Memory B cell (primary cell): Measurements from ENCODE around the gene CPA1.

ENCODE experiments used
- ATAC-seq: fragments of 150-1000 bp; cut with Tn5 transposase; 2 replicates; pipeline ENCODE4 v1.10.0; 2021; ENCODE audit warnings: low read depth, mild to moderate bottlenecking, moderate library complexity
- DNase-seq, 2 donors: peaks; one replicate each; pipeline ENCODE4 v3.0.0; 2022; ENCODE audit warnings: low spot score in 2 of 2
- H3K27ac Mint-ChIP-seq: one replicate; pipeline ENCODE4 v1.8.0; 2022; ENCODE audit warnings: mild to moderate bottlenecking, moderate library complexity, mixed read lengths
- H3K27me3 Mint-ChIP-seq: one replicate; pipeline ENCODE4 v1.8.0; 2022; ENCODE audit warnings: mixed read lengths
- H3K36me3 Mint-ChIP-seq: one replicate; pipeline ENCODE4 v1.8.0; 2022; ENCODE audit warnings: mild to moderate bottlenecking, mixed read lengths
- H3K4me1 Mint-ChIP-seq: one replicate; pipeline ENCODE4 v1.8.0; 2022; ENCODE audit warnings: mixed read lengths
- H3K4me3 Mint-ChIP-seq: one replicate; pipeline ENCODE4 v1.8.0; 2022; ENCODE audit warnings: mild to moderate bottlenecking, moderate library complexity, mixed read lengths
- H3K9me3 Mint-ChIP-seq: one replicate; pipeline ENCODE4 v1.8.0; 2022; ENCODE audit warnings: mixed read lengths

Gene CPA1

DNA sequence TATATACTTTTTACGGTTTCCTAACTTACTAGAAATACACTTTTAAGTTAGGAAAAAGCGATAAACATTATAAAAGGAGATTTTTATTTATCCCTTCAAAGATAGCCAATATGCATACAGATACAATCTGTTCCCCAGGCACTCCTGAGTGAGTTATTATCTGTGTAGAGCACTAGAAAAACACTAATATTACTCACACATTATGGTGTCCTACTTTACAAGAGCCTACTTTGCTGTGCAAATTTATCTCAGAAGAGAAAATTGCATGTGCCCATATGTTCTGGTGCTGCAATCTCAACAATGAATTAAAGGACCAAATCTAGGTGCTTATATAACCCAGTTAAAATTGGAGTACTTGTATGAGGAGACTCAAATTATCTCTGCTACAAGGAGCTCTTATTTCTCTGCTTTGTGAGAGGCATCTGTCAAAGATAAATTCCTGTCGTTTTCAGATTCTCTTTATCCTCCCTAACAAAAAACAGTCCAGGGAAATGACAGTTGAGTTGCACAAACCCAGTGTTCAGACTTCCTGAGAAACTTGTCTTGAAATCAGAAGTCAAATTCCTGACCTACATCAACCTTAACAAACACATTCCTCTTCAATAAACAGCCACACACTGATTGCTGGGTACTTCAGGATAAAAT, 28.9 kb downstream of the CPA1 start:
- H3K27ac Mint-ChIP-seq, result no peak overlapping the region
- DNase-seq (no peak), ATAC-seq (no peak)
- peaks cover 2% of the 10 kb centered on the region for H3K36me3 Mint-ChIP-seq
- no peaks in the 10 kb centered on the region for H3K4me1 Mint-ChIP-seq
- H3K4me3 Mint-ChIP-seq, result no peak overlapping the region
- H3K9me3 Mint-ChIP-seq, result no peaks in the 10 kb centered on the region
- H3K27me3 Mint-ChIP-seq, result no peaks in the 10 kb centered on the region

GRCh38 chr7:130409712-130410072, 29.4 kb downstream of the CPA1 start:
- ATAC-seq, result no peak
- Mint-ChIP-seq H3K4me1 (no peaks in the 10 kb centered on the region), H3K9me3 (no peaks in the 10 kb centered on the region), H3K27me3 (no peaks in the 10 kb centered on the region), H3K36me3 (peaks cover 2% of the 10 kb centered on the region), H3K4me3 (no peak overlapping the region), H3K27ac (no peak overlapping the region)
- DNase-seq, result no peak

DNA sequence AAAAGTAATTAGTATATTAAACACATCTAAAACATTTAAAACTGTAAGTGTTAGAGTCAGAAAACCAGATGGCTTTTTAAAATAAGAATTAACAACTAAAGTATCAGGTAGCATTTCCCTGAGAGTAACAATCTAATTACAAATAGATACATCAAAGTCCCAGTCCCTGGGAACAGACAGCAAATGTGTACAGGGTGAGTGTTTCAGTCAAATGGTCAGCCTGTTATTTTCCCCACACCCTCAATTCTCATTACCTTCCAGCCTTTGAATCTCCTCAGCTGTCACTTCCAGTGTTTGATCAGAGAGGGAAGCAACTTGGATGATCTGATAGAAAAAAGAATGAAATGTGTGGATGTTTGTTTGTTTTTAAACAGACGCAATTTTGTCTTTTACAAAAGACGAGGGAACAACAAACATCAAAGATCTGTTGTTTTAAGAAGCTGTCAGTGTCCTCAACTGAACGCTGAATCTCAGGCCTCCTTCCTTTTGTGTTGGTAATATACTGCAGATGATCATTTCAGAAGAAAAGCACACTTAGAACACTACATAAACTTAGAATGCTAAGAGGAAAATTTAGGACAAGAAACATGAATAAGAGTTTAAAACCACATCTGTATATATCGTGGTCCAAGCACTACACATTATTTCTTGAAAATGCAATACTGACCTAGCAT, 30.7 kb downstream of the CPA1 start:
- DNase-seq (no peak), ATAC-seq (no peak)
- no peak overlapping the region for H3K4me3 Mint-ChIP-seq
- H3K36me3 Mint-ChIP-seq, result peaks cover 2% of the 10 kb centered on the region
- H3K4me1 Mint-ChIP-seq, result peaks cover 4% of the 10 kb centered on the region
- H3K27me3 Mint-ChIP-seq, result no peaks in the 10 kb centered on the region
- H3K9me3 Mint-ChIP-seq, result no peaks in the 10 kb centered on the region
- no peak overlapping the region for H3K27ac Mint-ChIP-seq

DNA sequence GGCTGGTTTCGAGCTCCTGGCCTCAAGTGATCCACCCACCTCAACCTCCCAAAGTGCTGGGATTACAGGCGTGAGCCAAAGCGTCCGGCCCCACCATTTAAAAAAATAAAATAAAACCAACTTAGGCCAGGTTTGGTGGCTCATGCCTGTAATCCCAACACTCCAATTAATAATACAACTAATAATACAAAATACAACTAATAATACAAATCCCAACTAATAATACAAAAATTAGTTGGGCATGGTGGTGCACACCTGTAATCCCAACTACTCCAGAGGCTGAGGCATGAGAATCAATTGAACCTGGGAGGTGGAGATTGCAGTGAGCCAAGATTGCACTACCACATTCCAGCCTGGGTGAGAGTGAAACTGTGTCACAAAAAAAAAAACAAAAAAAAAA, 32.9 kb downstream of the CPA1 start:
- DNase-seq, result no peak
- ATAC-seq, result no peak
- Mint-ChIP-seq H3K4me3 (no peak overlapping the region), H3K36me3 (peaks cover 2% of the 10 kb centered on the region), H3K27ac (no peak overlapping the region), H3K4me1 (peaks cover 4% of the 10 kb centered on the region), H3K27me3 (no peaks in the 10 kb centered on the region), H3K9me3 (no peaks in the 10 kb centered on the region)

- Mint-ChIP-seq H3K27me3 (no peaks in the 10 kb centered on the region), H3K4me1 (peaks cover 4% of the 10 kb centered on the region), H3K4me3 (no peak overlapping the region), H3K27ac (no peak overlapping the region), H3K36me3 (peaks cover 6% of the 10 kb centered on the region), H3K9me3 (no peaks in the 10 kb centered on the region)
- DNase-seq, result no peak
- no peak for ATAC-seq
Observed at GRCh38 chr7:130415006-130415405, 34.7 kb downstream of the CPA1 start.

DNA sequence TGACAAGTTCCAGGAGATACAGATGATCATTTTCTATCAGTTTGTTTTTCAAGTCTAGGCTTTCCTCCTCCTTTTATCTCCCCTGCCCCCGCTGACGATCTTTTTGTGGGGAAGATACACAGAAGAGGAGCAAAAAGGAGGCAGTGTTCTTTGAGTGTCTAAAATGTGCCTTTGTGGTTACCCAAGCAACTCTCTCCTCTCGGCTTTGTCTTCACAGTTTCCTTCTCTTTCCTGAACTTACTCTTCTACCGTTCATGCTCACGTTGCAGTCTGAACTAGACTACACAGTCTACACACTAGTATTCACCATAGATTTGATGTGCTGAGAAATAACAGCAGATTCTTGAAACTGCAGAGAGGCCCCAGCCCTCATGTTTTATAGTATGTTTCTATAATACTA, 36.9 kb downstream of the CPA1 start:
- Mint-ChIP-seq H3K27ac (no peak overlapping the region), H3K4me1 (peaks cover 4% of the 10 kb centered on the region), H3K4me3 (no peak overlapping the region), H3K9me3 (no peaks in the 10 kb centered on the region), H3K36me3 (peaks cover 4% of the 10 kb centered on the region), H3K27me3 (no peaks in the 10 kb centered on the region)
- no peak for ATAC-seq
- no peak for DNase-seq

DNA sequence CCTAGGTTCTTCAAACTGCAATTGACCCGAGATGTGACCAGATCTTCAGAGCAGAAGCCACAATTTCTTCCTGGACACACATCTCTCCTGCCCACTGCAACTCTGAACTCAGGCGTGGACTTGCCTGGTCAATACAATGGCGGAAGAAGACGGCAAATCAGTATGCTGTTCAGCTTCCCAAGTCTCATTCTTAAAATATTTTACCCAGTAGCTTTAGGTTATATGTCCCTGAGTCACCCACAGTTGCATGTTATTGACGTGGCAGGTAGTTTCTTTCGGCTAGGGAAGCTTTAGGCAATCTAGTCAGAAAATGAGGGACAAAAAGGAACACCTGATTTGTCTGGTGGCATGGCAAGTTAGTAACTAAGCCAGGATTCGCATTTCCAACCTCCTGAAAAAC, 38.0 kb downstream of the CPA1 start:
- H3K27me3 Mint-ChIP-seq, result no peaks in the 10 kb centered on the region
- ATAC-seq (no peak), DNase-seq (no peak)
- H3K4me1 Mint-ChIP-seq, result peaks cover 4% of the 10 kb centered on the region
- H3K4me3 Mint-ChIP-seq, result no peak overlapping the region
- no peaks in the 10 kb centered on the region for H3K9me3 Mint-ChIP-seq
- no peak overlapping the region for H3K27ac Mint-ChIP-seq
- peaks cover 4% of the 10 kb centered on the region for H3K36me3 Mint-ChIP-seq

DNA sequence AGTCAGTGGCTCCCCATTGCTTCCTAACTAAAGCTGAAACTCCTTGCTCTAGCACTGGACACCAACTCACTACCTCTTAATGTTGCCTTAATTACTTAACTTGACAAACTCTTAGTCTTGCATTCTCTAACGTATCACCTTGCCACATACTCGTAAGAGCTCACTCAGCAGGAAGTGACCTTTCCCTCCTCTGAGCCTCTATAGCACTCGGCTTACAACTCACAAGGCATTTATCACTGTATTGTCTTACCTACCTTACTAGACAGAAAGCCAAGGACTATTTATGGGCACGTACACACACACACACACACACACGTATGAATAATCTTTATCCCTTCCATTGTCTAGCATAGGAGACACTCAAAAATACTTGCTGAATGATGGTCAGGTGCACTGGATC, 39.4 kb downstream of the CPA1 start:
- peaks cover 4% of the 10 kb centered on the region for H3K4me1 Mint-ChIP-seq
- H3K27me3 Mint-ChIP-seq, result no peaks in the 10 kb centered on the region
- DNase-seq (no peak), ATAC-seq (no peak)
- no peaks in the 10 kb centered on the region for H3K9me3 Mint-ChIP-seq
- peaks cover 4% of the 10 kb centered on the region for H3K36me3 Mint-ChIP-seq
- no peak overlapping the region for H3K27ac Mint-ChIP-seq
- no peak overlapping the region for H3K4me3 Mint-ChIP-seq

DNA sequence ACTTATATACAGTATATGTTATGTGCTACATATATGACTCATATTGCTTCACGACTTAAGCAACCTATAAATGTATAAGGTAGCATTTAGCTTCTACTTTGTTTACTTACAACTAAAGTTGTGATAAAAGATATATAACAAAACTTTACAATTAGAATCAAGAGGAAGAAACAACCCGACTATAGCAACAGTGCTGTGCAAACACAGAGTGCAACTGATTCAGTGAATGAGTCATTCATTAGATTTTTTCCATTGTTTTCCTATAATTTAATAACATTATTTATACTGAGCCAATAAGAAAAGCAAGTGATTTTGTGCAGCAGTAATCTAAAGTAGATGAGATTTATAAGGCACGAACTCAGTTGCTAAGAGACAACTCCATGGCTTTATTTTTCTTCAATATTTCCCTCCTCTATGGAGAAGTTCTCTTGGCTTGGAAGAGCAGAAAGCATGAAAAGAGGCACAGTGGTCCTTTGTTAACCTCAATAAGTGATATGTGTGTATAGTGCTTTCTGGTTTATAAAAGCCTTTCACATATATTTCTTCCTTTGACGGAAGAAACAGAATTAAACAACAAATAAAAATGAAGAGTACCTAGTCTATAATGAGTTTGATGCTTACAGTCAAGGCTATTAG, 40.8 kb downstream of the CPA1 start:
- no peak overlapping the region for H3K4me3 Mint-ChIP-seq
- no peaks in the 10 kb centered on the region for H3K9me3 Mint-ChIP-seq
- ATAC-seq (no peak), DNase-seq (no peak)
- no peak overlapping the region for H3K27ac Mint-ChIP-seq
- H3K4me1 Mint-ChIP-seq, result no peaks in the 10 kb centered on the region
- peaks cover 4% of the 10 kb centered on the region for H3K36me3 Mint-ChIP-seq
- H3K27me3 Mint-ChIP-seq, result no peaks in the 10 kb centered on the region

DNA sequence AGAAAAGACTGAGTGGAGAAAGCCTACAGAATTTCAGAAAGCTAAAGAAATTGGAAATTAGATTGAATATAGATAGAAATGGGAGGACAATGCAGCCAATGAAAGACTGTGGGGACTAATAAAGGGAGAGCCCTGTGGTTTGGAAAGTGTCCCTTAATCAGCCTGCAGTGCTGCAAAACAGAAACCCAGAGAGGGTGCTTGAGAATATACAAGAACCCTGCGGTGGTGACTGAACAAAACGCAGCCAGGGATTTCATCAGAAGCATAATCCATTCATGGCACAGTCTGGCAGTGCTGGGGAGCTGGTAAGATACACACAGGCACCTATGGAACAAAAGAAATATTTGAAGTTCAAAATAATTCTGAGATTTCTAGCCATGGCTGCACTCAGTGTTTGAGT, 41.4 kb downstream of the CPA1 start:
- no peaks in the 10 kb centered on the region for H3K9me3 Mint-ChIP-seq
- no peaks in the 10 kb centered on the region for H3K27me3 Mint-ChIP-seq
- H3K4me3 Mint-ChIP-seq, result no peak overlapping the region
- no peak overlapping the region for H3K27ac Mint-ChIP-seq
- ATAC-seq, result no peak
- H3K4me1 Mint-ChIP-seq, result no peaks in the 10 kb centered on the region
- peaks cover 4% of the 10 kb centered on the region for H3K36me3 Mint-ChIP-seq
- DNase-seq, result no peak

DNA sequence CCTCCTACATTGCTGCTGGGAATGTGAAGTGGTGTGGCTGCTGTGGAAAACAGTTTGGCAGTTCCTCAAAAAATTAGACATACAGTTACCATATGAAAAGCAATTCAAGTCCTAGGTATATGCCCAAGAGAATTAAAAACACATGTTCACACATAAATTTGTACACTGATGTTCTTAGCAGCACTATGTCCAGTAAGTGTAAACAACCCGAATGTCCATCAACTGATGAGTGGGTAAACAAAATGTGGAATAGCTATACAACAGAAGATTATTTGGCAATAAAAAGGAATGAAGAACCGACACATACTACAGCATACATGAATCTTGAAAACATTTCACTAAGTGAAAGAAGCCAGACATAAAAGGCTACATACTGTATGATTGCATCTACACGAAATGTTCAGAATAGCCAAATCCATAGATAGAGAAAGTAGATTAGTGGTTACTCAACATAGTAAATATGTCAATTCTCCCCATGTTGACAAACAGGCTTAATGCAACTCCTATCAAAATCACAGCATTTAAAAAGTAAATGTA, 43.3 kb downstream of the CPA1 start:
- Mint-ChIP-seq H3K27me3 (no peaks in the 10 kb centered on the region), H3K4me3 (no peak overlapping the region), H3K36me3 (peaks cover 4% of the 10 kb centered on the region), H3K4me1 (no peaks in the 10 kb centered on the region), H3K27ac (no peak overlapping the region), H3K9me3 (no peaks in the 10 kb centered on the region)
- DNase-seq (no peak), ATAC-seq (no peak)

GRCh38 chr7:130425796-130426195, 45.5 kb downstream of the CPA1 start:
- H3K27me3 Mint-ChIP-seq, result no peaks in the 10 kb centered on the region
- H3K36me3 Mint-ChIP-seq, result no peaks in the 10 kb centered on the region
- no peak for ATAC-seq
- H3K4me1 Mint-ChIP-seq, result no peaks in the 10 kb centered on the region
- no peaks in the 10 kb centered on the region for H3K9me3 Mint-ChIP-seq
- H3K27ac Mint-ChIP-seq, result no peak overlapping the region
- DNase-seq, result no peak
- H3K4me3 Mint-ChIP-seq, result no peak overlapping the region

GRCh38 chr7:130426564-130426963, 46.3 kb downstream of the CPA1 start:
- no peaks in the 10 kb centered on the region for H3K27me3 Mint-ChIP-seq
- no peak for ATAC-seq
- DNase-seq, result no peak
- H3K4me3 Mint-ChIP-seq, result no peak overlapping the region
- no peaks in the 10 kb centered on the region for H3K36me3 Mint-ChIP-seq
- H3K9me3 Mint-ChIP-seq, result no peaks in the 10 kb centered on the region
- H3K4me1 Mint-ChIP-seq, result no peaks in the 10 kb centered on the region
- no peak overlapping the region for H3K27ac Mint-ChIP-seq

DNA sequence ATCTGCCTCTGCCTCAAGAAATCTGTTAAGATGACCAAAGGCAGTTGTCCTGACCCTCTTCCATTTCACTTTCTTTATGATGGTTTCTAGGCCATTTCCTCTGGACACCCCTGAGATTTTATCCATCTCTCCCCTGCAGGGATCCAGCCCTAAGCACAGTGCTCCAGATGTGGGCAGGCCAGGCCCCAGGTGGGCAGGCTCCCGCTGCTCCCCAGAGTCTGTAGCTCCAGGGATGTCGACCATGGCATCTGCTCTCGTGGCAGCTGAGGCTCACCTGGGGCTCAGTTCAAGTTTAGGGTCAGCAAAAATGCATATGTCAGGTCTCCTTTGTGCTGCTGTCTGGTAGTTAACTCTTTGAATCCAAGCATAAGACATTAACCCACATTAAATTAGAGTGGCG, 48.7 kb downstream of the CPA1 start:
- Mint-ChIP-seq H3K27ac (no peak overlapping the region), H3K4me3 (no peak overlapping the region)
- no peak for DNase-seq

More for the DNA sequence above, 48.7 kb downstream of the CPA1 start:
- no peaks in the 10 kb centered on the region for H3K9me3 Mint-ChIP-seq
- no peaks in the 10 kb centered on the region for H3K4me1 Mint-ChIP-seq
- no peak for ATAC-seq
- no peaks in the 10 kb centered on the region for H3K36me3 Mint-ChIP-seq
- no peaks in the 10 kb centered on the region for H3K27me3 Mint-ChIP-seq
